ENCODE data around the gene C1QBP. TPM values are rescaled to one million over a fixed set of nuclear protein-coding genes. Genes with fewer than 3 reads are reported as not detected.

C1QBP gene
- total and polyA plus RNA-seq, 4 donors: 94.9 to 123 (median 112) TPM

DNA sequence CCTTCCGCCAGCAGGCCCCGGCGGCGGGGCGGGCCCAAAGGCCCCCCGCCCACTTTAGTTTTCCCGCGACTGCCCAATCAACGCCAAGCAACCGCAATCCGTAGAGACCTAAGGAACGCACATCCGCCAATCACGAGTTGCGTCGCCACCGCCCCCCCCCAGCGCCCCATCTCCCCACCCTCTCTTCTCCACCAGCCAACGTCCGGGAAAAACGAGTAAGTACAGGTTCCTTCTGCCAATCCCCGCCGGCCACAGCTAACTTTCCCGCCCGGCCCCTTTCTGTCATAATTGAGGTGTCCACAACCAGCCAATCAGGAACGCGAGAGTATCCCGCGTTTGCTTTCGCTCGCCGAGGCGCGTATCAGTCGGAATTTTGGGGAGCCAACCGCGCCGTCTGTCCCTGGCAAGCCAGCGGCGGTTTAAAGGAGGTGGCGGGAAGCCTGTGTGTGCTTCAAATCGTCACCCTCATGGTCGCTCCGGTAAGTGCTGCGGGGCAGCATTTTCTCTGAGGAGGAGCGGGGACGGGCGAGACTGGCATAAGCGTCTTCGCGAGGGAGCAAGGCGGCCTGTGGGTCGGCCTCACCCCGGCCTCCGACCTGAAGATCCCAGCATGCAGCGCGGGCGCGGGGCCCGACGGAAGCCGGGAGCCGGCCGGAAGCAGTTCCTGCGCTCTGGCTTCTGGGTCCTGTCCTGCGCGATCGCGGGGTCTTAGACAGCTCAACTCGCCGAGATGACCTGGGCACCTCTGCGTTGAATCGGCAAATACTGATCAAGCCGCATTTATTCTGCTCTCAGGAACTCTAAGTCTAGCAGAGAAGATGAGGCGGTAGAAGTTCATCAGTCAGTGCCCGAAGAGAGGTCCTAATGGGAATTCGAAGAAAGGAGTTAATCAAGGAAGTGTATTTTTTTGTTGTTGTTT is 47.5 kb upstream of the C1QBP start, which contains the start of gene MIS12:
Gene MIS12, plus strand, starts transcription at position 361 of the 919 bp plus-strand sequence. CDS start 2,297 bp downstream, outside the sequence.
- H3K4me3 ChIP-seq (ENCODE audit: low read depth in 1 of 3, low read length in 3 of 3): peak within 1 kb of the TSS; percentile 94 to 99 (median 98)
- no peaks in the 10 kb centered on the region for H3K27me3 ChIP-seq (ENCODE audit: control insufficient read depth in 4 of 4, insufficient read depth in 4 of 4, low read length in 3 of 4)
- peak within 1 kb of the TSS; percentile 95 for H3K27ac ChIP-seq (ENCODE audit: low read depth in 1 of 2, low read length in 2 of 2)
- no peaks in the 10 kb centered on the region for H3K9me3 ChIP-seq (ENCODE audit: control insufficient read depth in 4 of 4, low read length in 3 of 4)
- under 1% methylated on average over 77 of the region's 77 CpGs for WGBS
- peak within 1 kb of the TSS; percentile 63 to 93 for H3K9ac ChIP-seq (ENCODE audit: low read depth in 1 of 2, low read length in 2 of 2)
- TF ChIP-seq HNF4G (IDR thresholded peaks at IDR 0.05) (no peak), MAX (IDR thresholded peaks at IDR 0.05) (peak; percentile 48), SP1 (IDR thresholded peaks at IDR 0.05) (peak; percentile 83), ZBTB33 (IDR thresholded peaks at IDR 0.05) (peak; percentile 77), YY1 (IDR thresholded peaks at IDR 0.05) (peak; percentile 52), GABPA (IDR thresholded peaks at IDR 0.05 in 1 of 2, conservative IDR thresholded peaks at IDR 0.05 in 1 of 2) (peak; percentile 75 to 93), TAF1 (conservative IDR thresholded peaks at IDR 0.05) (peak; percentile 71), NR2F2 (IDR thresholded peaks at IDR 0.05) (peak; percentile 70), RAD21 (IDR thresholded peaks at IDR 0.05) (peak in 1 of 2 donors; percentile 5), RXRA (IDR thresholded peaks at IDR 0.05) (no peak), JUND (IDR thresholded peaks at IDR 0.05) (peak in 1 of 2 donors; percentile 6), EGR1 (IDR thresholded peaks at IDR 0.05; ENCODE audit: low read depth in 2 of 2) (peak; percentile 17 to 29), HNF4A (conservative IDR thresholded peaks at IDR 0.05) (peak in 1 of 2 donors; percentile 6), REST (IDR thresholded peaks at IDR 0.05) (peak; percentile 48)
- TF ChIP-seq, protein P1, sequence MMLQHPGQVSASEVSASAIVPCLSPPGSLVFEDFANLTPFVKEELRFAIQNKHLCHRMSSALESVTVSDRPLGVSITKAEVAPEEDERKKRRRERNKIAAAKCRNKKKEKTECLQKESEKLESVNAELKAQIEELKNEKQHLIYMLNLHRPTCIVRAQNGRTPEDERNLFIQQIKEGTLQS (IDR thresholded peaks at IDR 0.05): no peak
- DNase-seq (ENCODE audit: low spot score): peak; percentile 94
- peaks cover 6 to 41% (median 32%) of the 10 kb centered on the region in 4 donors for H3K36me3 ChIP-seq (ENCODE audit: control insufficient read depth in 4 of 4, insufficient read depth in 3 of 4, low read depth in 1 of 4, low read length in 3 of 4)
- peaks cover 4 to 28% (median 18%) of the 10 kb centered on the region in 4 donors for H3K4me1 ChIP-seq (ENCODE audit: control insufficient read depth in 4 of 4, insufficient read depth in 4 of 4, low read length in 3 of 4)
